T follicular helper cell (primary cell): ENCODE data around the gene IQCH.

Source experiments
- DNase-seq: peaks from one replicate; pipeline ENCODE4 v3.0.0-alpha.2; 2020; ENCODE audit warnings: low read depth

The IQCH gene

DNA sequence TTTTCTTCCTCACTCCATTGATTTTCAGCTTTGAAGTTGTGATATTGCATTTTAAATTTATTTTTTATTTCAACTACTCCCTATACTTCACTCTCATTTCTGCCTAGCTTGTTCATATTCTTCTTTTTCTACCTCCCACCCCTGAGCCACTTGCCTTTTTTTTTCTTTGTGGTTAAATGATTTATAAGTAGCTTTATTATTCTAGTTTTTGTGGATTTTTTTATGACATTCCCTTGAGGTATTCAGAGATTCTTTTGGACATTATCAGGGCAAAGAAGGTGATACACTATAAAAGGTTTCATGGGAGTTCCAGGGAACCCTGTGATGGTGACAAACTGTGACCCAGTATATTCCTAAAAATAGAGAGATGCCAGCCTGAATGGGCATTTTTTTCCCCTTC is 269.6 kb downstream of the IQCH start:
- no peak for DNase-seq

DNA sequence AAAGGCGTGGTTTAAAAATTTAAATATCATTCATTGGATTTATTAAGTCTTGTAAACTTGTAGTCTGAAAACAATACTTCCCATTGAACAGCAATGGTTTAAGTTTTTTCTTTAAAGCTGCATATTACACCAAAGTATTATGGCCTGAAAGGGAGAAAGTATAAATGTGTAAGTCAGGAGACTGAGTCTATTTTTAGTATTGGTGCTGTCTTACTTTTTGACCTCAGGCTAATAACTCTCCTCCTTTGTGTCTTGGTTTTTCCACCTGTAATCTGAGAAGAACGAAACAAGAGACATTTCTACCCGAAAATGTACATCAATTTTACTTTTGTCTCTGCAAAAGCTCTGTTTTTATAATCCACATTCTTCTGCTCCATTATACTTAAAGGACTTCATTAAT is 273.9 kb downstream of the IQCH start:
- DNase-seq: no peak

DNA sequence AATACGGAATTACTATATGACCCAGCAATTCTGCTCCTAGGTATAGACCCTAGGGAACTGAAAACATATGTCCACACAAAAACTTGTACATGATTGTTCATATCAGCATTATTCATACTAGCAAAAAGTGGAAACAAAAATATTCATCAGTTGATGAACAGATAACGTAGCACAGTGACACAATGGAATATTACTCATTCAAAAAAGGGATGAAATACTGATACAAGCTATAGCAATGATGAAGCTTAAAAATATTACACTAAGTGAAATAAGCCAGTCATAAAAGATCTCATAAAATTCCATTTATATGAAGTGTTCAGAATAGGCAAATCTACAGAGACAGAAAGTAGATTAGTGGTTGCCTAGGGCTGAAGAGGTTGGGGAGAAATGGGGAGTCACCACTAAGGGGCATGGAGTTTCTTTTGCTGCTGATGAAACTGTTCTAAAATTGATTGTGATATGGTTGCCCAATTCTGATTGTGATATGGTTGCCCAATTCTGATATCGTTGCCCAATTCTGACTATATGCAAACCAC is 276.9 kb downstream of the IQCH start:
- no peak for DNase-seq

DNA sequence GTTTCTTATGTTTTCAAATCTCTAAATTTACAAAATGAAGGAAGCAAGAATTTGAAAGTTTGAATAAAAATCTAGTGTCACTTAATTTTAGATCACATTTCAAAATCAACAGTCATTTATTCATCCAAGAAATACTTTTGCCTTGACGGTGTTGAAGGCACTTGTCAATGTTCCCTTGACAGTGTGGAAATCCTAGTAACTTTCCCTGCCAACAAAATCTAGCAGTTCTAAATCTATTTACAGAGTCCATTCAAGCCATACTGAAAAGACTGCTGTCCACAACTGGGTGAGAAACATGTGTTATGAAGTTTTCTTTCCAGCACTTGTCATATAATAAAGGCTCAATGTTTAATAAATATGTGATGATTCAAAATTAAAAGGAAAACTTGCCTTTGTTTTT is 279.3 kb downstream of the IQCH start:
- DNase-seq: no peak

DNA sequence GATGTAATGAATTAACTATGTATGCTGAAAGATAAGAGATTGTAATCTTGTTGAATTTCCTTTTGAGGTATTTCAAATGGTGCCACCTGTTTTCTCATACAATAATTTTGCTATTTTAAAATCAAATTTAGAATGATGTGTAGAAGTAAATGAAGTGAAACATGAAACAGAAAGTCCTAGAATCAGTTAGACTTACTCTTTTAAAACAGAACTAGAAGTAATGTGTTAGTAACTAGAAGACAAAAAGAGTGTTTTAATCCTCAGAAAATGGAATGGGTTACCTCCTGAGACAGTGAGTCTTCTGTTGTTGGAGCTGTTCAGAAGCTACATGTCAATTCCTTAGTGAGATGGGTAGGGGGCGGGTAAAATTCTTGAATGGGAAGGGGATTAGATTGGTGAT is 279.8 kb downstream of the IQCH start:
- DNase-seq: no peak

DNA sequence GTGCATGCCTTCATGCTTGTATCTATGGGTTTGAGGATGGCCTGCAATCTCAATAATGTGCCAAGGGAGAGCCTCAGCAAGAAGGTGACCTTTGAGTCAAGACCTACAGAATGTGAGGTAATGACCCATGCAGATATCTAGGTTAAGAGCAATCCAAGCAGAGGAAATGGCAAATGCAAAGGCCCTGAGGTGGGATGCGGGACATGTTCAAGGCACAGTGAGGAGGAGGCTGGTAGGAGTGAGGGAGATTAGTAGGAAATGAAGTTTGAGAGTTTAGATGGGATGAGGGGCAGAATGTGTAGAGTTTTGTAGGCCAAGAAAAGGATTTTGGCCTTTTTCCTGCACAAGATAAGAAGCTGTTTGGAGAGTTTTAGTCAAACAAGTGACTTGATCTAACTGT is 283.2 kb downstream of the IQCH start:
- no peak for DNase-seq

DNA sequence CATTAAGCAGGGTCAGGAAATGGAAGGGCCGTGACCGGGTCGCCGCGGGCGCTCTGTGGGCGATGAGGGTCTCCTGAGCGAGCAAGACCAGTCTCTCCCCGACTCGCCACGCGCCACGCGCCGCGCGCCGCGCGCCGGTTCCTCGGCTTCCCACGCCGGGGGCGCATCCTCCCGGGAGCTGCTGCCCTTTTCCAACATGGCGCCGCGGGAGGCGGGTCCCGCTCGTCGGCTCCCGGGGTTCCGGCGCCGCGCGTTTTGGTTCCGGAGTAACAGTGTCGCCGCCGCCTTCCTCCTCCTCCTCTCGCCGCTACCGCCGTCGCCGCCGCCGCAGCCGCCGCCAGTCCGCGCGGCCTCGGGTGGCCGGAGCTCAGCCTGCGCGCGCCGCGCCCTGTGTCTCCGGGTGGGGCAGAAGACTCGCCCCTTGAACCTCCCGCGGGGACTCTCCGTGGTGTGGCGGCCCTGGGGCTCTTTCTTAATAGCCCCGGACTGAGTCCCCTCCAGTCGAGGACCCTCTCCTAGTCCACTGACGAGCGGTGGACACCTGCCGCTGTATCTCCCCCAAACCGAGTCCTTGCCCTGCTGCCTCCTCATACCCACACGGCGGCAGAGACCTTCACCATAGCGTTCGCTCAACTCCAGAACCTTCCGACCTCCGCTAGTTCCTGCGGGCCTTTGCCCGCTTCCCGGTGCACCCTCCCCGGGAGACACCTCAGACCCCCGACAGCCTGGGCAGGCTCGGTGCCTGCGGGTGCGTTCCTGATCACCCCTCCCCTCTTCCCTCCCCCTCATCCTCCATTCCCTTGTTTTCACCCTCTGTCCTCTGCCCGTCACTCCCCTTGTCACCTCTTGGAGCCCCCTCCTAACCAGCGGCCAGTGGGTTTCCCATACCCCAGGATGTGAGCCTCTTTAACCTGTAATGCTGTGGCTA is 288.1 kb downstream of the IQCH start, which contains the start of gene MAP2K5:
MAP2K5 (plus strand) TSS at position 284 of the 928 bp plus-strand sequence; CDS start at position 917, 633 bp downstream.
- peak; percentile 77 for DNase-seq

DNA sequence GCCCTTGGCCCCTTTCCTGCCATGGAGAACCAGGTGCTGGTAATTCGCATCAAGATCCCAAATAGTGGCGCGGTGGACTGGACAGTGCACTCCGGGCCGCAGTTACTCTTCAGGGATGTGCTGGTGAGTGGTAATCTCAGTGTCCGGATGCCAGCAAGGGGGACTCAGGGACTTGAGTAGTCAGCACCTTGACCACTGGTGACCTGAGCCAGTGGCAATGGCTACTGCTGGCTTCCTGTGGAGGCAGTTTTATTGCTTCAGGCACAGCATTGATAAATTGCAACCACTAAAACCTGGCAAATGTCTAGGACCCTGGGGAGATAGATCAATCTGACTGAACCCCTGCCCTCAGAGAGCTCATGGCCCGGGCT is 288.7 kb downstream of the IQCH start:
- no peak for DNase-seq

DNA sequence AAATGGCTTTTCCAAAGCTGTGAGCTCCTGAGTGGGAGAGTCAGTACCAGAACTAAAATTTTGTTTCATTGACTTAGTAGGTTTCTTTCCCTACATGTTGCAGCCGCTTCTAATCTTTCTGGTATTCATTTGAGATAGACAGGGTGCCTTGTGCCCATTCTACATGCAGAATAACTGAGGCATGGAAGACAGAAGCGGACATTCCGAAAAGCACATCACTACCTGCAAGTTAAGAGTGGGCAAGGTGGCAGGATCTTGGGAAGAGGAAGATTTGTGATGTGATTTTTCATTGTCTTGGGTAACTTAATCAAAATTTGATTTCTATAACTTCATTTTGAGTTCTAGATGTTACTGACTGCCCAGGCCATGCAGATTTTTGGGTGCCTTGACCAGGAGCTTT is 289.9 kb downstream of the IQCH start:
- DNase-seq: no peak

DNA sequence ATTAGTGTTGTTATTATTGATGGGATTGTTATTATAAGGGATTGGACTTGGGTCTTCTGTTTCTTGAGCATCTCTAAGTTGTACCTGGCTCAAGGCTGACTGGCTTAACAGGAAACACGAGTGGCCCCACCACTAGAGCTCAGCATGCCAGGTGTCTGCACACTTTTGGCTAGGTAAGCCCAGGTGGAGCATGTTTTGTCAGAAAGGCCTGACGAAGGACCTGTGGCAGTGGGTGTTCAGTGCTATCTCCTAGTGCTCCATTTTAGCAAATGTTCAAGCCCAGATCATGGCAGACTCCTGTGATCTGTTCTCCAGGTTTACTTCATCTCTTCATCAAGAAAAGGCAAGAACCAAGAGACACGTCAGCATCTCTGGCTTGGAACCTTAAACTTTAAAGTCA is 291.3 kb downstream of the IQCH start:
- DNase-seq: no peak

DNA sequence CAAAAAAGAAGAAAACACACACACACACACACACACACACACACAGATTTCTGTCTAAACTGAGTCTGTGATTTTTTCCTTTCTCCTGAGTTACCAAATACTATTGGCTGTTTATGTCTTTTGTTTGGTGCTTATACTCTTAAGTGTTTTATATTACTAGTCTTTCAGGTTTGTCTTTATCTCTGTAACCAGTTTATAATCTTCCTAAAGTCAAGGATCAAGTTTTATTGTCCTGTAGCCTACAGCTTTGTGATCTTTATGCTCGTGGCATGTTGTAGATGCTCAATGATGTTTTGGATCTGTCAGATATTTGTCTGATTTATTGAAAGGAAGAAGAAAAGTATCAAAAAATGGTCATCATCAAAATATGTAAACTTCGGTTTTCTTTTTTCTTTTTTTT is 292.5 kb downstream of the IQCH start:
- no peak for DNase-seq

DNA sequence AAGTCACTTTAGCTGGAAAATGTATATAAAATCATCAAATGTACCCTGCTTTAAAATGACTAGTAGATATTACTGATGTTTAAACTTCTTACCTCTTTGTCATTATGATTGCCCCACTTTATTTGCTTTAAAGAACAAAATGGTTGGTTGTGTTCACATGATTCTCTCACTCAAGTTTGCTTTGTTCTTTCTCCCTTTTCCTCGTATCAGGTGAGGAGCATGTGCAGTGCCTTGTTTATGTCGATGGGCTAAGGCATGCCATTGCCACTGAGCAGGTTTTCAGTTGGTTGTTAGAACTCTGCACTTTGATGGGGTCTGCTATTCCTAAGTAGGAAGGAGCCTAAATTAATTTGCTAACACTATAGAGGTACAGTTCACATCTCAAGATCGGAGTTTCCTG is 293.2 kb downstream of the IQCH start:
- no peak for DNase-seq

DNA sequence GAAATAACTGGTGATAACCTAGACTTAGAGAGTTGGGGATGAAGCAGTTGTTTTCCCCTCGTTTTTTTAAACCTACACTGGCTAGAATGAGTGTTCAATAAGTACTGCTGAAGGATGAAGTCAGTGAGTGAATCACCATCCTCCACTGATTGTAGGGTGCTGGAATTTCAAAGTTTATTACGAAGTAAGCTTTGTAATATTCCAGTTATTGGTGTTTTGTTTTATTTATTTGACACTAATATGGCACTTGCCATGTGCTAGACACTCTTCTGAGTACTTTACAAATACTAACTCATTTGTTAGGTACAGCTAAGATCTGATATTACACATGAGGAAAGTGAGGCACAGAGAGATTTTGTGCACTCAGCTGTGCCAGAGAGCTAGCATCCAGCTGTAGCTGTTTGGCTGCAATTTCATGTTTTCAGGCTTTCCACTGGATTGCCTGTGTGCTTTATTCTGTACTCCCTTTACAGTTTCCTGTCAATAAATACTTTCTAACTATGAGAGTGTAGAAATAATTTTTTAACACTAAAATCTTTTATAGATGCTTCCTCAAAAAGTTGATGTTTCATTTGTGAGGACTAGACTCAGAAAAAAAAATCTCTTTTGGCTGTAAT is 293.8 kb downstream of the IQCH start:
- no peak for DNase-seq

DNA sequence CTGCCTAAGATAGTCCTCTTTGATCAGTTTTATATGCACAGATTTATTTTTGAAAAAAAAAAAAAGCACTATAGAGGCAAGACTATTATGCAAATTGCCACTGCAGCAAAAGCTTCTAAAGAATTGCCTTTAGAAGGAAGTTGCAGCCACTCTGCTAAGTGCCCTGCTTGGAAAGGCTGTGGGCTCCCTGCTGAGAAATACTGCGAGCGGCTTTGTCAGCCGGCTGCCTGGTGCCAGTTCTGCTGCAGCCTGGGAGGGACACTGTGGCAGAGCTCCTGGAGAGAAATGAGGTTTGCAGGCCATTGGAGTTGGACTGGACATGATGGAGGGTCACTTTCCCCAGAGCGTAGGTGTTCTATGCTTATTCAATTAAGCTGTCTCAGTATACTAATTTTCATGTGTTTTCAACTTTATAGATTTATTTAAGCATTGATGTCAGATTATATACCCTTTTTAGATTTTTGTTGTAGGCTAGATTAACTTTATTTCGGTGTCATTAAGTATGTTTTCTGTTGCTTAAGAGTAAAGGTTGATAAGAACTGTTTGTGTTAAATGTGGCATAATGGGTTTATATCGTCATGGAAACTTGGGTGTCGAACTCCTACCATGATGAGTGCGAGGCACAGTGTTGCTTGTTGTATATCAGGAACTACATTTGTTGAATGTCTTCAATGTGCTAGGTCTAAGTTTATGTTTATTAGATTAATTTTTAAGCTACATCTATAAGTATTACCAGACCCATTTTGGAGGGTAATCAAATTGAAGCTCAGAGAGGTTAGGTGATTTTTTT is 294.5 kb downstream of the IQCH start:
- DNase-seq: no peak

DNA sequence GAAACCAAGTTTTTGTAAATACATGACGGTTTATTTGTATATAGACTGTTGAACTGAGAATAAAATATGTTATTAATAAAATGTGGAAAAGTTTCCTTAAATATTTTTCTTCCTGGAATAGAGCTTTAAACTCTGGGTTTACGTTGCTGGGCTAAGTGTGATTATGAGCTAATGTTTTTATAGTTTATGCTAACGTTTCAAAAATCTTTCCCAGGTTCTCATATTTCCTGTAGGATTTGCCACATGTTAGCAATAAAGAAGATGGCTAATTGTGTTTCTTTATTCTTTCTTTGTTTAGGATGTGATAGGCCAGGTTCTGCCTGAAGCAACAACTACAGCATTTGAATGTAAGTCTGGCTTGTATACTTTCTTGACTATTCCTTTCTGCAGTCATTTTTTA is 295.1 kb downstream of the IQCH start:
- DNase-seq: no peak

DNA sequence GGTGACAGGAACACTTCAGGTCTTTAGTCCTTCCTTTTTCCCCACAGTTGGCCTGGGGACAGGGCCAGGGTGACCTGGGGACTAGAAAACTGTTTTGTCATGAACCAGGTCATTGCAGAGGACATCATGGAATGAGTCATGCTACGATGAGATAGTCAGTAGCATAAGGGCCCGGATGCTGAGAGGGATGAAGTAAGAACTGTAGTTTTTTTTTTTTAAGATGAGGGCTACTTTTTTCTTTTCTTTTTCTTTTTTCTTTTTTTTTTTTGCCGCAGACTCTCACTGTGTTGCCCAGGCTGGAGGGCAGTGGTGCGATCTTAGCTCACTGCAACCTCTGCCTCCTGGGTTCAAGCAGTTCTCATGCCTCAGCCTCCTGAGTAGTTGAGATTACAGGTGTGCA is 295.9 kb downstream of the IQCH start:
- no peak for DNase-seq

DNA sequence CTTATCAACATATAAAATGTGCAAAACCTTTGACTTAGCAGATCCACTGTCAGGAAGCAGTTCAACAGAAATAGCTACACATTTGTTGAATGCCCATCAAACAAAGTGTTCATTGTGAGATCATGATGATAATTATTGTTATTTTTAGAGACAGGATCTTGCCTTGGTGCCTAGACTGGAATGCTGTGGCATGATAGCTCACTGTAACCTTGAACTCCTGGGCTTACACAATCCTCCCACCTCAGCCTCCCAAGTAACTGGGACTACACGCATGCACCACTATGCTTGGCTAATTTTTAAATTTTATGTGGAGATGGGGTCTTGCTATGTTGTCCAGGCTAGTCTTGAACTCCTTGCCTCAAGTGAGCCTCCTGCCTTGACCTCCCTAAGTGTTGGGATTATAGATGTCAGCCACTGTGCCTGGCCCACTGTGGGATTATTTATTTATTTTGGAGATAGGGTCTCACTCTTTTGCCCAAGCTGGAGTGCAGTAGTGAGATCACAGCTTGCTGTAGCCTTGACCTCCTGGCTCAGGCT is 296.7 kb downstream of the IQCH start:
- DNase-seq: no peak
